GM20000 (cell line): ENCODE results near the gene KLHL41.
A peak's percentile ranks its signal among the peaks of the same experiment; 100 is the strongest.
"Not testable (repeated sequence)": the region's sequence is repeated elsewhere in the genome, so short reads cannot be mapped to it uniquely, and the experiment has no call there.

ENCODE experiments used
- DNase-seq: peaks from one replicate; pipeline ENCODE4 v3.0.0; 2012; ENCODE audit warnings: low spot score
- CTCF ChIP-seq: IDR thresholded peaks from 2 replicates; pipeline ENCODE4 v1.5.1; 2012; ENCODE audit warnings: mild to moderate bottlenecking, control low read depth; ENCODE audit errors: extremely low read depth, missing control alignments

Gene KLHL41

DNA sequence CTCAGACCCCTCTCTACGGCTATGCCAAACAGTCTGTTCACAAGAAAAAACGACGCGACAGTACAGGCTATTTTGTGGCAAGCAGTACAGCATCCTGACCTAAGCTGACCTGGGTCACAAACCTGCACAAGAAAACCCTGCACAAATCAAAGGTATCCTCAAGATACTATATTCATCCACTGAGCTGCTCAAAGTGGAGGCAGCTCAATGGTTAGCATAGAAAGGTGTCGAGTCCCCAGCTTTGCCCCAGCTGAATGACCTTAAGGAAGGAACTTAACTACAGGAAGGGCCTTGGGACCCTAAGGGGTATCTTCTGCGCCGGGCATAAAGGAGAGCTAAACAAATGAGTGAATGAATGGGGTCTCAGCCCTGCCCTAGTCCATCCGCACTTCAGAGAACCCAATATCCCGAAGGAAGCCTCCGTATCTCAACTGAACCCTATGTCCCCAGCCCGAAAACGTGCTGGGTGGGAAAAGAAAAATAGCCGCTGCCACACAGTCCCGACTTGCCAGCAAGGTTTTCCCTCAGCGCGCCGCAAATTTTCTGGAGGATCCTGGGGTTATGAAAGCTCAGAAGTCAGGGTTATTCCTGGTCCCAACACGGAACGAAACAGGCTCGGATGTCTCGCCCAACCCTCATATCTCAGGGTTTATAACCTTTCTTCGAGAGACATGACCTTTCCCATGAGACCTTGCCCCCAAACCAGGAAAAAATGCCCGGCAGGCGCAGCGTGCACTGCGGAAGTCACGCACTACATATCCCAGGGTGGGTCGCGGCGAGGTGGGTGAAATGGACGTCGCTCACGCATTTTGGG is 63.9 kb downstream of the KLHL41 start, which contains the start of gene FASTKD1:
Gene FASTKD1, minus strand, starts transcription at position 706 of the 814 bp plus-strand sequence. CDS start 1,836 bp downstream, outside the sequence.
- TF ChIP-seq CTCF: no peak
- peak; percentile 92 for DNase-seq

GRCh38 chr2:169573974-169574299 is 64.4 kb downstream of the KLHL41 start:
- no peak for TF ChIP-seq CTCF

DNA sequence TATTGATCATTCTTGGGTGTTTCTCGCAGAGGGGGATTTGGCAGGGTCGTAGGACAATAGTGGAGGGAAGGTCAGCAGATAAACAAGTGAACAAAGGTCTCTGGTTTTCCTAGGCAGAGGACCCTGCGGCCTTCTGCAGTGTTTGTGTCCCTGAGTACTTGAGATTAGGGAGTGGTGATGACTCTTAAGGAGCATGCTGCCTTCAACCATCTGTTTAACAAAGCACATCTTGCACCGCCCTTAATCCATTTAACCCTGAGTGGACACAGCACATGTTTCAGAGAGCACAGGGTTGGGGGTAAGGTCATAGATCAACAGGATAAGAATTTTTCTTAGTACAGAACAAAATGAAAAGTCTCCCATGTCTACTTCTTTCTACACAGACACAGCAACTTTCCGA is 65.0 kb downstream of the KLHL41 start:
- not testable (repeated sequence) for DNase-seq

More at GRCh38 chr2:169573974-169574299, 64.4 kb downstream of the KLHL41 start:
- no peak for DNase-seq

- not testable (repeated sequence) for DNase-seq
Observed at GRCh38 chr2:169575264-169575663, 65.8 kb downstream of the KLHL41 start.
